ENCODE measurements around the gene FSD2.
A peak's percentile ranks its signal among the peaks of the same experiment; 100 is the strongest.
"Not testable (repeated sequence)": the region's sequence is repeated elsewhere in the genome, so short reads cannot be mapped to it uniquely, and the experiment has no call there.

FSD2 gene

GRCh38 chr15:82829234-82829633 lies 23.4 kb upstream of the FSD2 start:
- no peak for DNase-seq

GRCh38 chr15:82828075-82828474 lies 22.2 kb upstream of the FSD2 start:
- no peak for DNase-seq

GRCh38 chr15:82823049-82823448 lies 17.2 kb upstream of the FSD2 start:
- DNase-seq = no peak

- not testable (repeated sequence) for DNase-seq
Observed at GRCh38 chr15:82821851-82822250, 16.0 kb upstream of the FSD2 start.

GRCh38 chr15:82821396-82821795 lies 15.5 kb upstream of the FSD2 start:
- not testable (repeated sequence) for DNase-seq

- DNase-seq = no peak
Observed at GRCh38 chr15:82820128-82820527, 14.3 kb upstream of the FSD2 start.

GRCh38 chr15:82812994-82813393 lies 7.1 kb upstream of the FSD2 start:
- DNase-seq = no peak

GRCh38 chr15:82810890-82811426 lies 5.1 kb upstream of the FSD2 start:
- no peak for DNase-seq

GRCh38 chr15:82810061-82810889 lies 4.4 kb upstream of the FSD2 start:
- no peak for DNase-seq

GRCh38 chr15:82809308-82810060 lies 3.6 kb upstream of the FSD2 start, which contains the start of gene WHAMM:
WHAMM (plus strand) TSS chr15:82809628; CDS start chr15:82809727, 99 bp downstream.
- DNase-seq = peak; percentile 85

GRCh38 chr15:82808634-82809041 lies 2.8 kb upstream of the FSD2 start:
- DNase-seq = no peak

GRCh38 chr15:82807920-82808633 lies 2.2 kb upstream of the FSD2 start:
- DNase-seq = no peak

GRCh38 chr15:82804575-82804949 lies 1.3 kb downstream of the FSD2 start:
- DNase-seq = no peak

- DNase-seq = no peak
Observed at GRCh38 chr15:82803793-82804574, 1.9 kb downstream of the FSD2 start.

GRCh38 chr15:82802497-82802896 lies 3.4 kb downstream of the FSD2 start:
- no peak for DNase-seq

- no peak for DNase-seq
Observed at GRCh38 chr15:82799183-82799841, 6.6 kb downstream of the FSD2 start.

GRCh38 chr15:82798531-82799166 lies 7.2 kb downstream of the FSD2 start:
- DNase-seq = no peak

- DNase-seq = no peak
Observed at GRCh38 chr15:82798104-82798503, 7.8 kb downstream of the FSD2 start.

GRCh38 chr15:82793737-82794136 lies 12.1 kb downstream of the FSD2 start:
- DNase-seq = no peak

GRCh38 chr15:82792068-82792467 lies 13.8 kb downstream of the FSD2 start:
- DNase-seq = no peak

- no peak for DNase-seq
Observed at GRCh38 chr15:82790321-82790720, 15.5 kb downstream of the FSD2 start.

Data from GOT3 (cell line).